Adrenal gland (tissue), 5 donors: ENCODE data around the gene PRAMEF8.
"Not testable (repeated sequence)": the region's sequence is repeated elsewhere in the genome, so short reads cannot be mapped to it uniquely, and the experiment has no call there.

ENCODE experiments used
- POLR2A ChIP-seq, 2 donors: fragments of 450-650 bp; IDR thresholded peaks; one replicate each; pipeline ENCODE4 v1.6.1; 2017; ENCODE audit warnings: antibody characterized with exemption in 2 of 2, mild to moderate bottlenecking in 2 of 2, moderate library complexity in 1 of 2
- TF ChIP-seq, protein P1 (sequence below), 6 experiments: fragments of 450-650 bp in 4 of 6; fragments of 200-600 bp in 2 of 6; sonication (generic) in 1 of 6; IDR thresholded peaks; 1 replicate in 5 of 6; 2 replicates in 1 of 6; pipeline versions ENCODE4 v1.5.1 to v1.8.0; 2016 to 2021; ENCODE audit warnings: antibody characterized with exemption in 6 of 6, mild to moderate bottlenecking in 2 of 6, moderate library complexity in 1 of 6
- donor health status: DM: no; HTN: no; CAD: no.

GRCh38 chr1:13237572-13237971 lies 47.4 kb downstream of the PRAMEF8 start:
- TF ChIP-seq POLR2A (IDR thresholded peaks at IDR 0.05): not testable (repeated sequence)
- TF ChIP-seq, protein P1, sequence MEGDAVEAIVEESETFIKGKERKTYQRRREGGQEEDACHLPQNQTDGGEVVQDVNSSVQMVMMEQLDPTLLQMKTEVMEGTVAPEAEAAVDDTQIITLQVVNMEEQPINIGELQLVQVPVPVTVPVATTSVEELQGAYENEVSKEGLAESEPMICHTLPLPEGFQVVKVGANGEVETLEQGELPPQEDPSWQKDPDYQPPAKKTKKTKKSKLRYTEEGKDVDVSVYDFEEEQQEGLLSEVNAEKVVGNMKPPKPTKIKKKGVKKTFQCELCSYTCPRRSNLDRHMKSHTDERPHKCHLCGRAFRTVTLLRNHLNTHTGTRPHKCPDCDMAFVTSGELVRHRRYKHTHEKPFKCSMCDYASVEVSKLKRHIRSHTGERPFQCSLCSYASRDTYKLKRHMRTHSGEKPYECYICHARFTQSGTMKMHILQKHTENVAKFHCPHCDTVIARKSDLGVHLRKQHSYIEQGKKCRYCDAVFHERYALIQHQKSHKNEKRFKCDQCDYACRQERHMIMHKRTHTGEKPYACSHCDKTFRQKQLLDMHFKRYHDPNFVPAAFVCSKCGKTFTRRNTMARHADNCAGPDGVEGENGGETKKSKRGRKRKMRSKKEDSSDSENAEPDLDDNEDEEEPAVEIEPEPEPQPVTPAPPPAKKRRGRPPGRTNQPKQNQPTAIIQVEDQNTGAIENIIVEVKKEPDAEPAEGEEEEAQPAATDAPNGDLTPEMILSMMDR (IDR thresholded peaks at IDR 0.05): not testable (repeated sequence)
